ENCODE data around the gene HBM.
"Not testable (repeated sequence)": the region's sequence is repeated elsewhere in the genome, so short reads cannot be mapped to it uniquely, and the experiment has no call there.

The HBM gene, protein sequence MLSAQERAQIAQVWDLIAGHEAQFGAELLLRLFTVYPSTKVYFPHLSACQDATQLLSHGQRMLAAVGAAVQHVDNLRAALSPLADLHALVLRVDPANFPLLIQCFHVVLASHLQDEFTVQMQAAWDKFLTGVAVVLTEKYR
- total RNA-seq = 0 reads per million in 9 experiments

DNA sequence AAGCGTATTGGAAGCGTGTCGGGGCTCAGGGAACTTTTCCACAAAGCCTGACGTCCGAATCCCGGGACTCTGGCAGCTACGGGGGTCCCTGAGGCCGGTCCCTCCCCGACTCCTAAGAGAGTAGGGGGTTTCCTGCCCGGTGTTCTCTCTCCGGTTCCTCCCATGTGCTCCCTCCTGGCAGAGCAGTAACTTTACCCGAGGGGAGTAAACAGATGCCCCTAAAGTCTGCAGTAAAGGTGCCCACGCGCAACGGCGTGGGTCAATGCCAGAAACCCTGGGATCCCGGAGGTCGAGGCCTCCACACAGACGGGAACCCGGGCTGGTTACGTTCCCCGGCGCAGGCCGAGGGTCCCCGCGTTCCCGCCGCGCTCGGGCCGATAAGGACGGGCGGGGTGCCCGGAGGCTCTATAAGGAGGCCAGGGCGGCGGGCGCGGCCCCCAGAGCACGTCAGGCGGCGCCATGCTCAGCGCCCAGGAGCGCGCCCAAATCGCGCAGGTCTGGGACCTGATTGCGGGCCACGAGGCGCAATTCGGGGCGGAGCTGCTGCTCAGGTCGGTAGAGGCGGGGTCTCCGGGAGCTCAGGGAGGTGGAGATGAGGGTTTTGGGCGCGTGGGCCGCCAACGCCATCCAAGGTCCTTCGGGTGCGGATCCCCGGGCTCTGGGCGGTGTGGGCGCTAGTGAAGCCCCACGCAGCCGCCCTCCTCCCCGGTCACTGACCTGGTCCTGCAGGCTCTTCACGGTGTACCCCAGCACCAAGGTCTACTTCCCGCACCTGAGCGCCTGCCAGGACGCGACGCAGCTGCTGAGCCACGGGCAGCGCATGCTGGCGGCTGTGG lies at the start of gene HBM:
Gene HBM, plus strand, starts transcription at position 440 of the 836 bp plus-strand sequence. Its CDS starts 20 bp downstream, at position 460.
- peaks cover 41 to 76% of the 10 kb centered on the region in 2 donors for H3K27me3 Mint-ChIP-seq
- ATAC-seq (replicated peaks) = peak; percentile 49
- peak within 1 kb of the TSS; percentile 47 to 65 for H3K4me3 Mint-ChIP-seq

GRCh38 chr16:116015-116414 lies 49.8 kb upstream of the HBM start:
- DNase-seq (no peak), ATAC-seq (replicated peaks) (no peak)
- no peak overlapping the region for H3K4me3 Mint-ChIP-seq
- H3K4me1 Mint-ChIP-seq (ENCODE audit: low read depth in 2 of 2) = peaks cover 0 to 7% of the 10 kb centered on the region in 2 donors
- no peaks in the 10 kb centered on the region for H3K27me3 Mint-ChIP-seq
- H3K9me3 Mint-ChIP-seq = no peaks in the 10 kb centered on the region
- no peak overlapping the region for H3K27ac Mint-ChIP-seq
- H3K36me3 Mint-ChIP-seq (ENCODE audit: insufficient read depth) = peaks cover 45% of the 10 kb centered on the region

More for the DNA sequence above, at the start of gene HBM:
- no peaks in the 10 kb centered on the region for H3K9me3 Mint-ChIP-seq
- no peak within 1 kb of the TSS for H3K27ac Mint-ChIP-seq
- H3K4me1 Mint-ChIP-seq (ENCODE audit: low read depth in 2 of 2) = peaks cover 5 to 9% of the 10 kb centered on the region in 2 donors
- DNase-seq = no peak
- peaks cover 6% of the 10 kb centered on the region for H3K36me3 Mint-ChIP-seq (ENCODE audit: insufficient read depth)

DNA sequence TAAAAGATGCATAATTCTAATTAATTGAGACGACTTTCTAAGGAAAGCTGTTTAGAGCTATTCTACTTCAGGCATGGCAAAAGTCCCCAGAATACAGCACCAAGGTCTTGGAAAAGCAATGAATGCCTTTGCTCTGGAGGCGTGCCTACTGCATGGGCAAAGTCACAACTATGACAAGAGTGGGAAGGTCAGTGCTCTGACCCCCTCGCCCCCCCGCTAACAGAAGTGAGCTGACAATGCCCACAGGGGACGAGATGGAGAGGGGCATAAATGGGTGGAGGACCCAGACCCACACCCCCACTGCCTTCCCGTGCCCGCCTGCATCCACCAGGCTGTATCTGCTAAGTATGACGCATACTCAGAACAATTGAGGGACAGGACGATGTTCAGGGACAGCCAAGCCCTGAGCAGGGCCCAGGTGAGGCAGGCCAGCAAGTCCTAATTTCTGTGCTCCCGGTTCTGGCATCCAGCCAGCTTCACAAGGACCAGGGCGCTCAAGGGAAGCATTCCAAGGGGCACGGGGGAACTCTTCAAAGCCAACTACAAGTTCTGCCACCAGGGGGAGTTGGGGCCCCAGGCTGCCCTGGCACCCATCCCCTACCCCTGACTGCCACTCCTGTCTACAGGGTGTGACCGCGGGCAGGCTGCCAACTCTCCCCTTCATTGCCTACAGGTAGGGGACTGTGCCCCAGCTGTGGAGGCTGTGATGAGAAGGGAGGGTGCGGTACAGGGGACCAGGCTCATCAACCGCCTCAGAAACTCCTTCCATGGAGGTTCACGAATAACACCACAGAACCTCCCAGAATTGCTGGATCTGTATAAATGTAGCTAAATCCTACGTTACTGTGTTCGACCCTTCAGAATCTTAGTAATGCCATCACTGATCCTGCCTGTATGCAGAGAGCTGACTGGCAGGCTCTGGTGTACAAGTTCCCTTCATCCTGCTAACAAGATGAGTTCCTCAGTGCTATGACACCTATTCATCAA lies 48.1 kb upstream of the HBM start:
- H3K4me3 Mint-ChIP-seq = no peak overlapping the region
- peaks cover 0 to 7% of the 10 kb centered on the region in 2 donors for H3K4me1 Mint-ChIP-seq (ENCODE audit: low read depth in 2 of 2)
- no peaks in the 10 kb centered on the region for H3K9me3 Mint-ChIP-seq
- DNase-seq = peak; percentile 59 to 65 (median 64)
- ATAC-seq (replicated peaks) = peak; percentile 80
- no peaks in the 10 kb centered on the region for H3K27me3 Mint-ChIP-seq
- H3K27ac Mint-ChIP-seq = peak overlapping the region in 1 of 2 donors; percentile 12
- peaks cover 32% of the 10 kb centered on the region for H3K36me3 Mint-ChIP-seq (ENCODE audit: insufficient read depth)

DNA sequence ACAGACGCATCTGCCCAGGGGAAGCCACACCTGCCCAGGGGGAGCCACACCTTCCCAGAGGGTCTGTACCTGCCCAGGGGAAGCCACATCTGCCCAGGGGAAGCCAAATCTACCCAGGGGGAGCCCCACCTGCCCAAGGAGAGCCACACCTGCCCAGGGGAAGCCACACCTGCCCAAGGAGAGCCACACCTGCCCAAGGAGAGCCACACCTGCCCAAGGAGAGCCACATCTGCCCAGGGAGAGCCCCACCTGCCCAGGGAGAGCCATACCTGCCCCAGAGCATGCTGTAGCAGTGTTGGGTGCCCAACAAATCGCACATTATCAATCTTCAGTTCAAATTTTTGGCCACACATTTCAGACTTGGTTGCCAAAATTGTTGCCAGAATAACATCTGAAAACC lies 46.9 kb upstream of the HBM start:
- peak overlapping the region in 1 of 2 donors; percentile 32 for H3K27ac Mint-ChIP-seq
- ATAC-seq (replicated peaks) = no peak

DNA sequence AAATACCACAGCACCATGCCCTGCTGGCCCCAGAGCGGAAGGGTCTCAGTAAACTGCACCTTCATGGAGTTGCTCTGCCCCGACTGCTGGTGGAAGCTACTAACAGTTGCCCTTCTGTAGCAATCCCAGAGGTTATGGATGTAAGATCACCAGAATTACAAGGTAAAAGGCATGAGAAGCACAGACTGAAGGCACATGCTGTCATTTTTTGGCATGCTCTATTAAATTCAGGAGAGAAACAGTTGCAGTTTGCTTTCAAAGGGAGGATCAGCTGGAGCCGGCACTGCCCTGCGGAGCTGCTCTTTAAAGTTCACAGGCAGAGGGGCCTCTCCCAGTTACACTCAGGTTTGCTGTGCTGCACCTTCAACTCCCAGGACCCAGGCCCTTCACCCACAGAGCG lies 46.5 kb upstream of the HBM start:
- H3K4me3 Mint-ChIP-seq = no peak overlapping the region
- peaks cover 11 to 20% of the 10 kb centered on the region in 2 donors for H3K4me1 Mint-ChIP-seq (ENCODE audit: low read depth in 2 of 2)
- no peaks in the 10 kb centered on the region for H3K9me3 Mint-ChIP-seq
- ATAC-seq (replicated peaks) (no peak), DNase-seq (no peak)
- peak overlapping the region in 1 of 2 donors; percentile 32 for H3K27ac Mint-ChIP-seq
- peaks cover 26% of the 10 kb centered on the region for H3K36me3 Mint-ChIP-seq (ENCODE audit: insufficient read depth)
- no peaks in the 10 kb centered on the region for H3K27me3 Mint-ChIP-seq

More for the DNA sequence above, 46.9 kb upstream of the HBM start:
- no peaks in the 10 kb centered on the region for H3K9me3 Mint-ChIP-seq
- no peaks in the 10 kb centered on the region for H3K27me3 Mint-ChIP-seq
- H3K36me3 Mint-ChIP-seq (ENCODE audit: insufficient read depth) = peaks cover 27% of the 10 kb centered on the region
- no peak overlapping the region for H3K4me3 Mint-ChIP-seq
- H3K4me1 Mint-ChIP-seq (ENCODE audit: low read depth in 2 of 2) = peaks cover 6 to 16% of the 10 kb centered on the region in 2 donors
- DNase-seq = no peak

- DNase-seq = no peak
- H3K27ac Mint-ChIP-seq = peak overlapping the region in 1 of 2 donors; percentile 22
- no peak for ATAC-seq (replicated peaks)
- peaks cover 12 to 21% of the 10 kb centered on the region in 2 donors for H3K4me1 Mint-ChIP-seq (ENCODE audit: low read depth in 2 of 2)
- H3K36me3 Mint-ChIP-seq (ENCODE audit: insufficient read depth) = peaks cover 22% of the 10 kb centered on the region
- no peak overlapping the region for H3K4me3 Mint-ChIP-seq
- no peaks in the 10 kb centered on the region for H3K27me3 Mint-ChIP-seq
- H3K9me3 Mint-ChIP-seq = no peaks in the 10 kb centered on the region
Measured at GRCh38 chr16:119835-120491, 45.8 kb upstream of the HBM start.

- Mint-ChIP-seq H3K9me3 (no peaks in the 10 kb centered on the region), H3K4me3 (no peak overlapping the region), H3K27ac (peak overlapping the region in 1 of 2 donors; percentile 22), H3K4me1 (ENCODE audit: low read depth in 2 of 2) (peaks cover 20 to 24% of the 10 kb centered on the region in 2 donors), H3K36me3 (ENCODE audit: insufficient read depth) (peaks cover 18% of the 10 kb centered on the region), H3K27me3 (no peaks in the 10 kb centered on the region)
- ATAC-seq (replicated peaks) = no peak
- no peak for DNase-seq
Measured at GRCh38 chr16:120756-121155, 45.0 kb upstream of the HBM start.

DNA sequence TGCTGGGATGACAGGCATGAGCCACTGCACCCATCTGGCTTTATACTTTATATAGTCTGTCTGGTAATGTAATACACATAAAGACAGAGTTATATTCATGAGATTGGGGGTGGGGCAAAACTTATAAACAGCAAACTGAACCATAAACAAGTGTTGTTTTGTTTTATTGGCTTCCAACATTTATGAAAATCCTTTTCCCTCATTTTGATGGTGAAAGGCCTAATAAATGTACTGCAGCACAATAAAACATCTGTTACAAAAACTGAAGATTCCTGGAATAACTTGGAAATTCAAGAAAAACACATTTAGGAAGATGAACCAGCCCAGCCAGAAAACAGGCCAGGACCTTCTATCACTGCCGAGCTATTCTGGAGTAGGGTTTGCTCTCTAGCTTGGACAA lies 43.4 kb upstream of the HBM start:
- Mint-ChIP-seq H3K27me3 (no peaks in the 10 kb centered on the region), H3K9me3 (no peaks in the 10 kb centered on the region), H3K27ac (peak overlapping the region; percentile 93 to 94), H3K4me1 (ENCODE audit: low read depth in 2 of 2) (peaks cover 22 to 26% of the 10 kb centered on the region in 2 donors), H3K36me3 (ENCODE audit: insufficient read depth) (peaks cover 13% of the 10 kb centered on the region), H3K4me3 (no peak overlapping the region)
- DNase-seq (no peak), ATAC-seq (replicated peaks) (no peak)

- H3K27me3 Mint-ChIP-seq; H3K36me3 Mint-ChIP-seq (ENCODE audit: insufficient read depth); H3K9me3 Mint-ChIP-seq: not testable (repeated sequence)
- DNase-seq = peak; percentile 9 to 18 (median 15)
- Mint-ChIP-seq H3K27ac (peak overlapping the region; percentile 93 to 94), H3K4me3 (peak overlapping the region; percentile 59 to 67), H3K4me1 (ENCODE audit: low read depth in 2 of 2) (peaks cover 22 to 23% of the 10 kb centered on the region in 2 donors)
- peak; percentile 91 for ATAC-seq (replicated peaks)
Measured at GRCh38 chr16:123558-124350, 42.0 kb upstream of the HBM start.

DNA sequence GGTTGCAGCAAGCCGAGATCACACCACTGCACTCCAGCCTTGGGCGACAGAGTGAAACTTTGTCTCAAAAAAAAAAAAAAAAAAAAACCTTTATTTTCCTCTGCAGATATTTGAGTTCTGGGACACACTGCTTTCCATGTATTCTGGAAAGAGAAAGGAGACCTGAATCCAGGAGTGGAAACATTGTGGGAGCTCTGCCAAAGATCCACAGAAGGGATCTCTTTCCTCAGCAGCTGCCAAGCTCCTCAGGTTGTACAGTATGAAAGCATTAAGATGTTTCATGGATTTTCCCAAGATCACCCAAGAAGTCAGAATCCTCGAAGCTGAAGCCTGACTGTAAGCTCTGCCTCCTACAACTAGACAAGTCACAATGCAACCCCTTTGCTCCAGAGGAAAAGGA lies 40.8 kb upstream of the HBM start:
- no peaks in the 10 kb centered on the region for H3K27me3 Mint-ChIP-seq
- ATAC-seq (replicated peaks) = no peak
- peaks cover 8% of the 10 kb centered on the region for H3K36me3 Mint-ChIP-seq (ENCODE audit: insufficient read depth)
- DNase-seq = no peak
- H3K4me1 Mint-ChIP-seq (ENCODE audit: low read depth in 2 of 2) = peaks cover 32 to 34% of the 10 kb centered on the region in 2 donors
- no peaks in the 10 kb centered on the region for H3K9me3 Mint-ChIP-seq
- H3K4me3 Mint-ChIP-seq = no peak overlapping the region
- peak overlapping the region; percentile 93 to 94 for H3K27ac Mint-ChIP-seq

DNA sequence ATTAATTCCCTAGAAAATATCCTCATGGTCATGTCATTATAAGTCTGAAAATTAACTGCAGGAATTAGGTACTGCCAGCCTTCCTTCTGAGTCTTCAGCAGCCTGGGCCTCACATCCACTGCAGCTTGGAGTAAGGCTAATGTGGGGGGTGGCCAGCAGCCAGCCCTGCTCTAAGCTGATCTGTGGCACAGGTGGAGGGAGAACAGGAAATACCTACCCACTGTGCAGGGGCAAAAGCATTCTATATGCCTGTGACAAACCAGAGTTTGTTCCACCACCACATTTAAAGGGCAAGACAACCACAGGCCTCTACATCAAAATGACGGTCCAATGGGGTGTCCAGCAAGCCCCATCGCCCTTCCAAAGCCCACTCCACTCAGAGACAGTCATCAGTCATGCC lies 36.7 kb upstream of the HBM start:
- Mint-ChIP-seq H3K27me3 (no peaks in the 10 kb centered on the region), H3K27ac (peak overlapping the region; percentile 71 to 81), H3K4me1 (ENCODE audit: low read depth in 2 of 2) (peaks cover 22 to 27% of the 10 kb centered on the region in 2 donors), H3K9me3 (no peaks in the 10 kb centered on the region), H3K36me3 (ENCODE audit: insufficient read depth) (peaks cover 4% of the 10 kb centered on the region), H3K4me3 (no peak overlapping the region)
- ATAC-seq (replicated peaks) = peak; percentile 54
- no peak for DNase-seq

DNA sequence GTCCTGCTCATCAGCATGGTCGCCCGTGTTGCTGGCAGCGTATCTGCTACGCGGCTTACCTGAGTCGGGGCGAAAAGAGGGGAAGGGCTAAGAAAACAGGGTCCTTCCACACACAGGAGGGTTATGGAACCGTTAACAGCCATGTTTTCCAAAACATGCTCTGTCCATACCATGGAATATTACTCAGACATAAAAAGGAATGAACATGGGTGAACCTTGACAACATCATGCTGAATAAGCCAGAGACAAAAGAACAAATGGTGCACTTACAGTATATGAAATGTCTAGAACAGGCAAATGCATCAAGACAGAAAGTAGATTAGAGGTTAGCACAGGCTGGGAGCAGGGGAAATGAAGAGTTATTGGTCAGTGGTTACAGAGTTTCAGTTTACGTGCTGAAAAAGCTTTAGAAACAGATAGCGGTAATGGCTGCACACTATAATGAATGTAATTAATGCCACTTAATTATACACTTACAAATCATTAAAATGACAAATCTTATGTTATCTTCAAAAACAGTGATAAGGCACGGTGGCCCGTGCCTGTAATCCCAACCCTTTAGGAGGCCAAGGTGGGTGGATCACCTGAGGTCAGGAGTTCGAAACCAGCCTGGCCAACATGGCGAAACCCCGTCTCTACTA lies 35.1 kb upstream of the HBM start:
- no peak for DNase-seq
- Mint-ChIP-seq H3K9me3 (no peaks in the 10 kb centered on the region), H3K36me3 (ENCODE audit: insufficient read depth) (peaks cover 3% of the 10 kb centered on the region), H3K4me1 (ENCODE audit: low read depth in 2 of 2) (peaks cover 19 to 21% of the 10 kb centered on the region in 2 donors), H3K27me3 (no peaks in the 10 kb centered on the region), H3K4me3 (no peak overlapping the region), H3K27ac (peak overlapping the region in 1 of 2 donors; percentile 81)
- no peak for ATAC-seq (replicated peaks)
